ENCODE results near the gene OR7C1.

Gene OR7C1

DNA sequence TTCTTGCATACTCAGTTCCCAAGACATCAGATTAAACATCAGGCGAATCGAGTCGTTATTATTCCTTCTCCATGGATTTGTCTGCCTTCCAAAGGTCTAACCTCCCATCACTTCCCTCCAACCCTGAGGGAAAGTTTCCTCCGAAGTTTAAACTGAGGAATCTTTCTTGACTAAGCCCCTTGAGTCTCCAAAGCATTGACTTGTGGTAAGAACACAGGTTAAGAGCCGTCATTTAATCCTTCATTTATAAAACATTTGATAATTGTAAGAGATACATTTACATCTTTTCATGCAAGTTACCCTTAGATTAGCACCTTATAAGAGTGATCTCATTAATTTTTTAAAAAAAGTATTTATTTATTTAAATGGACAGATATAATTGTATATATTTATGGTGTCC is 13.8 kb upstream of the OR7C1 start, which contains the start of gene OR7A10:
OR7A10 (minus strand) TSS at position 101 of the 400 bp plus-strand sequence. CDS start 7,045 bp downstream, outside the sequence.
- Histone ChIP-seq H3K36me3 (ENCODE audit: control insufficient read depth, low read length) (no peaks in the 10 kb centered on the region), H3F3A (ENCODE audit: control insufficient read depth, insufficient read depth) (no peaks in the 10 kb centered on the region), H4K20me1 (ENCODE audit: control insufficient read depth, insufficient read depth, low read depth, low read length) (no peaks in the 10 kb centered on the region), H3K4me2 (ENCODE audit: low read length) (no peak within 1 kb of the TSS), H3K79me2 (ENCODE audit: control insufficient read depth, low read length) (no peaks in the 10 kb centered on the region), H3K4me1 (ENCODE audit: control insufficient read depth, low read length) (no peaks in the 10 kb centered on the region), H3K9me2 (replicated peaks; ENCODE audit: control insufficient read depth, low read length) (no peaks in the 10 kb centered on the region), H3K4me3 (ENCODE audit: low read length) (no peak within 1 kb of the TSS), H3K27me3 (ENCODE audit: control insufficient read depth, low read length) (peaks cover 3% of the 10 kb centered on the region; the same call in 1 of the 2 replicates), H3K9me3 (ENCODE audit: control insufficient read depth, insufficient read depth, low read length) (no peaks in the 10 kb centered on the region), H3K27ac (ENCODE audit: low read depth, low read length) (no peak within 1 kb of the TSS)
- TF ChIP-seq, protein P1, sequence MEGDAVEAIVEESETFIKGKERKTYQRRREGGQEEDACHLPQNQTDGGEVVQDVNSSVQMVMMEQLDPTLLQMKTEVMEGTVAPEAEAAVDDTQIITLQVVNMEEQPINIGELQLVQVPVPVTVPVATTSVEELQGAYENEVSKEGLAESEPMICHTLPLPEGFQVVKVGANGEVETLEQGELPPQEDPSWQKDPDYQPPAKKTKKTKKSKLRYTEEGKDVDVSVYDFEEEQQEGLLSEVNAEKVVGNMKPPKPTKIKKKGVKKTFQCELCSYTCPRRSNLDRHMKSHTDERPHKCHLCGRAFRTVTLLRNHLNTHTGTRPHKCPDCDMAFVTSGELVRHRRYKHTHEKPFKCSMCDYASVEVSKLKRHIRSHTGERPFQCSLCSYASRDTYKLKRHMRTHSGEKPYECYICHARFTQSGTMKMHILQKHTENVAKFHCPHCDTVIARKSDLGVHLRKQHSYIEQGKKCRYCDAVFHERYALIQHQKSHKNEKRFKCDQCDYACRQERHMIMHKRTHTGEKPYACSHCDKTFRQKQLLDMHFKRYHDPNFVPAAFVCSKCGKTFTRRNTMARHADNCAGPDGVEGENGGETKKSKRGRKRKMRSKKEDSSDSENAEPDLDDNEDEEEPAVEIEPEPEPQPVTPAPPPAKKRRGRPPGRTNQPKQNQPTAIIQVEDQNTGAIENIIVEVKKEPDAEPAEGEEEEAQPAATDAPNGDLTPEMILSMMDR (IDR thresholded peaks at IDR 0.05; ENCODE audit: low read depth, low read length, poor library complexity, severe bottlenecking): no peak
- TF ChIP-seq EZH2phosphoT487 (IDR thresholded peaks at IDR 0.05; ENCODE audit: borderline replicate concordance, low read length): no peak

DNA sequence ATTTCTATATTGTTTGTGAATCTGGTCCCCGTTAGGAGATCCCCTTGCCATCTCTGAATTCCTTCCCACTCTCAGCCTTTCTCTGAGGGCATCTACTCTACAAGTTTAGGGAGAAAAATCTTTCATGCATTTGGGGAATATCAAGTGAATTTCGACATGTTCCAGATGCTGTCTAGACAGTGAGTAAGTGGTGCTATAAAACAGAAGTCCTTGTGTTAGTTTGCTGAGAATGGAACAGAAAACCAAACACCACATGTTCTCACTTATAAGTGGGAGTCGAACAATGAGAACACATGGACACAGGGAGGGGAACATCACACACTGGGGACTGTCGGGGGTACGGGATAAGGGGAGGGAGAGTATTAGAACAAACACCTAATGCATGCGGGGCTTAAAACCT is 8.6 kb upstream of the OR7C1 start:
- Histone ChIP-seq H3K4me1 (ENCODE audit: control insufficient read depth, low read length) (no peaks in the 10 kb centered on the region), H3K4me2 (ENCODE audit: low read length) (no peak overlapping the region), H3K79me2 (ENCODE audit: control insufficient read depth, low read length) (no peaks in the 10 kb centered on the region), H3K27ac (ENCODE audit: low read depth, low read length) (no peak overlapping the region), H3K4me3 (ENCODE audit: low read length) (no peak overlapping the region), H3K9me3 (ENCODE audit: control insufficient read depth, insufficient read depth, low read length) (no peaks in the 10 kb centered on the region), H4K20me1 (ENCODE audit: control insufficient read depth, insufficient read depth, low read depth, low read length) (no peaks in the 10 kb centered on the region), H3K27me3 (ENCODE audit: control insufficient read depth, low read length) (no peaks in the 10 kb centered on the region), H3K9me2 (replicated peaks; ENCODE audit: control insufficient read depth, low read length) (no peaks in the 10 kb centered on the region), H3K36me3 (ENCODE audit: control insufficient read depth, low read length) (no peaks in the 10 kb centered on the region), H3F3A (ENCODE audit: control insufficient read depth, insufficient read depth) (no peaks in the 10 kb centered on the region)
- no peak for TF ChIP-seq EZH2phosphoT487 (IDR thresholded peaks at IDR 0.05; ENCODE audit: borderline replicate concordance, low read length)
- TF ChIP-seq, protein P1 (IDR thresholded peaks at IDR 0.05; ENCODE audit: low read depth, low read length, poor library complexity, severe bottlenecking): no peak

DNA sequence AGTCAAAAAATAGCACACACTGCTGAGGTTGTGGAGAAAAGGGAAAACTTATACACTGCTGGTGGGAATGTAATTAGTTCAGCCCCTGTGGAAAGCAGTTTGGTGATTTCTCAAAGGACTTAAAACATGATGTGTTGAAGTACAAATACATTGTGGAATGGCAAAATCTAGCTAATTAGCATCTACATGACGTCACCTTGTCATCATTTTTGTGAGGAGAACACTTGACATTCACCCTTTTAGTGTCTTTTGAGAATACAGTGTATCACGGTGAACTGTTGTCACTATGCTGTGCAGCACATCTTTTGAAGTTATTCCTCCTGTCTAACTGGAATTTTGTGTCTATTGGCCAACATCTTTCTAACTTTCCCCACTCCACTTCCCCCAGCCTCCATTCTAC is 8.2 kb upstream of the OR7C1 start:
- H3K36me3 ChIP-seq (ENCODE audit: control insufficient read depth, low read length): no peaks in the 10 kb centered on the region
- H4K20me1 ChIP-seq (ENCODE audit: control insufficient read depth, insufficient read depth, low read depth, low read length): no peaks in the 10 kb centered on the region
- no peak overlapping the region for H3K27ac ChIP-seq (ENCODE audit: low read depth, low read length)
- no peak overlapping the region for H3K4me3 ChIP-seq (ENCODE audit: low read length)
- no peaks in the 10 kb centered on the region for H3K9me2 ChIP-seq (replicated peaks; ENCODE audit: control insufficient read depth, low read length)
- TF ChIP-seq, protein P1 (IDR thresholded peaks at IDR 0.05; ENCODE audit: low read depth, low read length, poor library complexity, severe bottlenecking): no peak
- no peak for TF ChIP-seq EZH2phosphoT487 (IDR thresholded peaks at IDR 0.05; ENCODE audit: borderline replicate concordance, low read length)
- no peaks in the 10 kb centered on the region for H3K79me2 ChIP-seq (ENCODE audit: control insufficient read depth, low read length)
- no peaks in the 10 kb centered on the region for H3K9me3 ChIP-seq (ENCODE audit: control insufficient read depth, insufficient read depth, low read length)
- H3K27me3 ChIP-seq (ENCODE audit: control insufficient read depth, low read length): no peaks in the 10 kb centered on the region
- no peaks in the 10 kb centered on the region for H3F3A ChIP-seq (ENCODE audit: control insufficient read depth, insufficient read depth)
- no peaks in the 10 kb centered on the region for H3K4me1 ChIP-seq (ENCODE audit: control insufficient read depth, low read length)
- H3K4me2 ChIP-seq (ENCODE audit: low read length): no peak overlapping the region
